Neuronal stem cell (in vitro differentiated cells): Measurements from ENCODE around the gene NFIX.

ENCODE experiments used
- DNase-seq: peaks from one replicate; pipeline ENCODE4 v3.0.0-alpha.2; 2013; ENCODE audit warnings: low spot score
- H2AFZ ChIP-seq: one replicate; pipeline ENCODE4 v1.6.1; 2013; ENCODE audit warnings: mild to moderate bottlenecking, low read length, inconsistent platforms
- H2AK5ac ChIP-seq: 2 replicates; pipeline ENCODE4 v1.6.1; 2013; ENCODE audit warnings: low read depth, mild to moderate bottlenecking, inconsistent platforms, low read length, moderate library complexity, mixed read lengths
- H2BK120ac ChIP-seq: 2 replicates; pipeline ENCODE4 v1.6.1; 2013; ENCODE audit warnings: low read depth, mild to moderate bottlenecking, inconsistent platforms, low read length, moderate library complexity, mixed read lengths
- H2BK12ac ChIP-seq: one replicate; pipeline ENCODE4 v1.6.1; 2013; ENCODE audit warnings: low read length, inconsistent platforms
- H2BK15ac ChIP-seq: 2 replicates; pipeline ENCODE4 v1.6.1; 2013; ENCODE audit warnings: mild to moderate bottlenecking, low read length, inconsistent platforms, mixed read lengths
- H2BK5ac ChIP-seq: one replicate; pipeline ENCODE4 v1.6.1; 2013; ENCODE audit warnings: inconsistent platforms, mild to moderate bottlenecking, low read length, moderate library complexity
- H3K14ac ChIP-seq: one replicate; pipeline ENCODE4 v1.6.1; 2013; ENCODE audit warnings: low read length, inconsistent platforms
- H3K18ac ChIP-seq: 2 replicates; pipeline ENCODE4 v1.6.1; 2013; ENCODE audit warnings: low read length, inconsistent platforms
- H3K23ac ChIP-seq: 2 replicates; pipeline ENCODE4 v1.6.1; 2013; ENCODE audit warnings: low read depth, mild to moderate bottlenecking, mixed read lengths, low read length, inconsistent platforms; ENCODE audit not compliant: poor library complexity
- H3K27ac ChIP-seq: replicated peaks from 3 replicates; pipeline ENCODE4 v1.5.1; 2013; ENCODE audit warnings: low read length, inconsistent platforms
- H3K27me3 ChIP-seq, 3 experiments: 2 replicates each; pipeline ENCODE4 v1.6.1; 2013; ENCODE audit warnings: low read length in 3 of 3, mild to moderate bottlenecking in 2 of 3, inconsistent platforms in 1 of 3, low read depth in 1 of 3, mixed read lengths in 1 of 3, moderate library complexity in 1 of 3; ENCODE audit not compliant: control insufficient read depth in 3 of 3, insufficient read depth in 3 of 3
- H3K36me3 ChIP-seq, 2 donors: replicated peaks in 1 of 2; 2 replicates each; pipeline ENCODE4 v1.6.1; 2013; ENCODE audit warnings: low read length in 2 of 2; ENCODE audit not compliant: control insufficient read depth in 2 of 2, insufficient read depth in 2 of 2
- H3K4ac ChIP-seq: 2 replicates; pipeline ENCODE4 v1.6.1; 2013; ENCODE audit warnings: inconsistent platforms, mild to moderate bottlenecking, low read length, moderate library complexity
- H3K4me1 ChIP-seq, 2 donors: 1 replicate in 1 of 2; 2 replicates in 1 of 2; pipeline ENCODE4 v1.6.1; 2013; ENCODE audit warnings: low read length in 2 of 2, low read depth in 1 of 2; ENCODE audit not compliant: control insufficient read depth in 2 of 2, insufficient read depth in 1 of 2
- H3K4me2 ChIP-seq: one replicate; pipeline ENCODE4 v1.6.1; 2013; ENCODE audit warnings: mild to moderate bottlenecking, low read length, inconsistent platforms; ENCODE audit not compliant: insufficient read depth, poor library complexity, severe bottlenecking
- H3K4me3 ChIP-seq, 2 donors: 2 replicates each; pipeline ENCODE4 v1.5.1; 2013; ENCODE audit warnings: low read length in 2 of 2, mild to moderate bottlenecking in 2 of 2, inconsistent platforms in 1 of 2, moderate library complexity in 1 of 2
- H3K79me1 ChIP-seq: one replicate; pipeline ENCODE4 v1.6.1; 2013; ENCODE audit warnings: low read depth, mild to moderate bottlenecking, inconsistent platforms, low read length, moderate library complexity
- H3K9ac ChIP-seq: one replicate; pipeline ENCODE4 v1.6.1; 2013; ENCODE audit warnings: mild to moderate bottlenecking, low read depth, low read length, inconsistent platforms; ENCODE audit not compliant: poor library complexity
- H3K9me3 ChIP-seq, 2 donors: replicated peaks in 1 of 2; 2 replicates each; pipeline versions ENCODE3 to v1.6.1; 2013; ENCODE audit warnings: low read length in 2 of 2, mild to moderate bottlenecking in 2 of 2, inconsistent platforms in 1 of 2, low read depth in 1 of 2, mixed read lengths in 1 of 2, moderate library complexity in 1 of 2; ENCODE audit not compliant: control insufficient read depth in 2 of 2, insufficient read depth in 1 of 2
- H4K8ac ChIP-seq: one replicate; pipeline ENCODE4 v1.6.1; 2013; ENCODE audit warnings: low read depth, mild to moderate bottlenecking, inconsistent platforms, low read length, moderate library complexity
- H4K91ac ChIP-seq: one replicate; pipeline ENCODE4 v1.6.1; 2013; ENCODE audit warnings: low read length, low read depth, mild to moderate bottlenecking, inconsistent platforms; ENCODE audit not compliant: poor library complexity
- WGBS, 2 donors: extraction: QIAGEN DNeasy Blood & Tissue Kit; methylation state at CpG; one replicate each; pipeline ENCODE4 v1.1.7; 2013; ENCODE audit warnings: missing lambda C conversion rate in 2 of 2, mixed read lengths in 1 of 2; ENCODE audit not compliant: insufficient read length in 2 of 2, insufficient replicate concordance in 1 of 2; ENCODE audit errors: extremely low coverage in 2 of 2; 5-methylcytosine and 5-hydroxymethylcytosine counted together

The NFIX gene

DNA sequence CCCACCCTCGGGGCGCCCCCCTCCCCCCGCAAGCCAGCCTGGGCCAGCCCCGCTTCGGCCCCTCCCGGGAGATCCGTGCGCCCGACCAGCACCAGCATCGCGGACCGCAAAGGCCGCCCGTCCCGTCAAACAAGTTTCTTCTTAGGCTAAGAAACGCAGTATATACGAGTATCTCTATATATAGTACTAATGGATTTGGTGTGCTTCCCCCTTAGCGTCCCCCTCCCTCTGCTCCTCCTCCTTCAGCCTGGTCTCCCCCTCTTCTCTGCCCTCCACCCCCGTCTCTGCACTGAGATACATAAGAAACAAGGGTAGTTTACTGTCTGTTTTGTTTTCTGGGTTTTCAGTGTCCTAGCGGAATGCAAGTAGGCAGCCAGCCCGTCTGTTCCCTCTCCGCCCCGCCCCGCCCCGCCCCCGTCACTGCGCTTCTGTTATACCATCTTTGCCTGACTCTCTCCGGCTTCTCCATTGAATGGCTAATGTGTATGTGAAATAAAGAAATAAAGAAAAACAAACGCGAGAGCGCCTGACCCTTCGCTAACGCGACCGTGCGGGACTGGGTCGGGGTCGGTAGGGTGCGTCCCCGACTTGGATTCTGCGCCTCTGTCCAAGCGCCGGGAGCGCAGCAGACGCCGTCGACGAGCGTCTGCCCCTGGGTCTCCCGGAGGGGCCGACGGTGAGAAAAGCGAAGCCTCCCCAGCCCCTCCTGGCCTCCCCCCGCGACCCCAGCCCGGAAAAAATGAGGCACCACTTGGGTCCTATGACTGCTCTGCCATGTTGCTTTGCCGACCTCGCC, 103.2 kb downstream of the NFIX start:
- H3K9ac ChIP-seq = no peak overlapping the region
- peak overlapping the region; percentile 55 for H3K23ac ChIP-seq
- peak overlapping the region; percentile 89 for H3K18ac ChIP-seq
- H2BK120ac ChIP-seq = no peak overlapping the region
- H3K79me1 ChIP-seq = no peaks in the 10 kb centered on the region
- H2AK5ac ChIP-seq = peak overlapping the region; percentile 84
- H3K4ac ChIP-seq = no peak overlapping the region
- H2BK5ac ChIP-seq = no peak overlapping the region
- no peak overlapping the region for H4K8ac ChIP-seq
- peak overlapping the region; percentile 26 for H2BK15ac ChIP-seq
- H3K27me3 ChIP-seq = peaks cover 25 to 84% (median 71%) of the 10 kb centered on the region in 3 experiments
- no peak overlapping the region for H2BK12ac ChIP-seq
- H2AFZ ChIP-seq = no peak overlapping the region
- no peak overlapping the region for H3K14ac ChIP-seq
- DNase-seq = no peak
- H3K9me3 ChIP-seq = peaks cover 8 to 9% of the 10 kb centered on the region in 2 donors
- no CpG with 5 or more reads among the region's 58 CpGs for WGBS, 2 donors
- no peak overlapping the region for H3K4me3 ChIP-seq
- H3K4me2 ChIP-seq = no peak overlapping the region
- H4K91ac ChIP-seq = no peak overlapping the region
- peaks cover 0 to 2% of the 10 kb centered on the region in 2 donors for H3K36me3 ChIP-seq
- no peak overlapping the region for H3K27ac ChIP-seq
- H3K4me1 ChIP-seq = peaks cover 18 to 35% of the 10 kb centered on the region in 2 donors

DNA sequence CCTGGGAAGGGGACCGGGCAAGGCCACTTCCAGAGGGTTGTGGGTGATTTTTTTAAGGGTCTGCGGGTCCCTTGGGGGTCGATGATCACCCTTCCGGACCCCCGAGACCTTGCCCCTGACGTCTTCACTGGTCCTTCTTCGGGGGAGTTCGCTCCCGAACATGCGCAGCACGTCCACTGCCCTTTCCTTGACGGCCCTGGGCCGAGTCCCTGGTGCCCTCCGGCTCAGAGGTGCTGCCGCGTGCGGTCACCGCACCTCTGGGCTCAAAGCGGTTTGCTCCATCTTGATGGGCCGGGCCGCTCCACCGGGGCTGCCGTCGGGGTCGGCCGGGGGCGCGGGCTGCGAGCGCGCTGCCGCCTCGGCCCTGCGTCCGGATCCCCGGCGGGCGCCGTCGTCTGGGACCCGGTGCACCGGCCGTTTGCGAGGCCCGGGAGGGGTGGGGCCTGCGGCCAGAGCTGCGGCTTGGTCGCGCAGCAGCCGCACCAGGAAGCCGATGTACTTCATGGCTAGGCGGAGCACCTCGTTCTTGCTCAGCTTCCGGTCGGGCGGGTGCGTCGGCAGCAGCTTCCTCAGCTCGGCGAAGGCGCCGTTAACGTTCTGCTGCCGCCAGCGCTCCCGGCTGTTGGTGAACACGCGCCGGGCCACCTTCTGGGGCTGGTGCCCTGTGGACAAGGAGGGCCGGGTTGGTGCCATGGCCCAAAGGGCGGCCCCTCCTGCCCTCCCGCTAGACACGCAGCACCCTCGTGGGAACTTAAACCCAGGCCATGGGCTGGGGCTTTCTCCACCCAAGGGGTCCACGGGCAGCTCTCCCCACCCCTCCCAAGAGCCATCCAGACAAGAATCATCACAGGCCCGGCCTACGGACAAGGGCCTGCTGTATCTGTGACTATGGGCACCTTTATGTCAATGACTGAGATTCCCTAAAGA, 104.1 kb downstream of the NFIX start:
- Histone ChIP-seq H4K8ac (no peak overlapping the region), H3K27me3 (peaks cover 25 to 77% (median 66%) of the 10 kb centered on the region in 3 experiments), H3K14ac (no peak overlapping the region), H3K27ac (no peak overlapping the region), H3K36me3 (peaks cover 2 to 3% of the 10 kb centered on the region in 2 donors), H3K9ac (no peak overlapping the region), H2AFZ (peak overlapping the region; percentile 68), H3K9me3 (peaks cover 8 to 9% of the 10 kb centered on the region in 2 donors), H2BK12ac (peak overlapping the region; percentile 58), H3K4me1 (peaks cover 14 to 29% of the 10 kb centered on the region in 2 donors), H3K4me2 (peak overlapping the region; percentile 48), H3K4me3 (peak overlapping the region in 1 of 2 donors; percentile 7), H2AK5ac (peak overlapping the region; percentile 84), H4K91ac (peak overlapping the region; percentile 30), H3K79me1 (no peaks in the 10 kb centered on the region), H2BK15ac (peak overlapping the region; percentile 33), H3K23ac (peak overlapping the region; percentile 55), H3K4ac (no peak overlapping the region), H2BK5ac (no peak overlapping the region), H2BK120ac (no peak overlapping the region), H3K18ac (peak overlapping the region; percentile 89)
- WGBS, 2 donors = no CpG with 5 or more reads among the region's 77 CpGs
- DNase-seq = no peak

DNA sequence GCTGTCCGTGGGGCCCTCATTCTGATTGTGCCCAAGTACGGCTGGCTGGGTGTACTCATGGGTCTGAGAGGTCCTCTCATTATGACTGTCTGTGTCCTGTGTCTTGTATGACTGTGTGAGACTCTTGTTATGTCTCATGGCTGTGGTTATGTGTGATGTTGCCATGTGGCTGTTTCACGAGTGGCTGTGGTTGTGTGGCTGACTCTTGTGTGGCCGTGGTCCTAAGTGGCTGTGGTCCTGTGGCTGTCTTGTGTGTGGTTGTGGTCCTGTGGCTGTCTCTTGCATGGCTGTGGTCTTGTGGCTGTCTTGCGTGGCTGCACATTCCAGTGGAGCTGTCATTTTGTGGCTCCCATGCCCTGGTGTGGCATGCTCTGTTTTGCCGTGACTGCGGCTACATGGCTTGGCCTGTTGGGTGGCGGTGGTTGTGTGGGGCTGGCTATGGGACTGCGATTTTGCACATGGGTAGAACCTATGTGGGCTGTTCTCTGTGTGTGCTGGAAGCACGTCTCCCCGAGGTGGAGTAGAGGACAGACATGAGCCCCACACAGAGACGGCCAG, 104.8 kb downstream of the NFIX start:
- no peak overlapping the region for H3K4me2 ChIP-seq
- no peak overlapping the region for H2AFZ ChIP-seq
- no peak overlapping the region for H2BK5ac ChIP-seq
- peaks cover 8 to 9% of the 10 kb centered on the region in 2 donors for H3K9me3 ChIP-seq
- peak overlapping the region; percentile 53 for H3K18ac ChIP-seq
- peak overlapping the region; percentile 29 for H3K23ac ChIP-seq
- peaks cover 8 to 22% of the 10 kb centered on the region in 2 donors for H3K4me1 ChIP-seq
- no peak overlapping the region for H3K14ac ChIP-seq
- peak overlapping the region; percentile 71 for H2BK15ac ChIP-seq
- peaks cover 3 to 6% of the 10 kb centered on the region in 2 donors for H3K36me3 ChIP-seq
- peaks cover 25 to 69% (median 60%) of the 10 kb centered on the region in 3 experiments for H3K27me3 ChIP-seq
- H3K9ac ChIP-seq = peak overlapping the region; percentile 60
- no peaks in the 10 kb centered on the region for H3K79me1 ChIP-seq
- H2BK120ac ChIP-seq = no peak overlapping the region
- H4K91ac ChIP-seq = no peak overlapping the region
- H2BK12ac ChIP-seq = no peak overlapping the region
- H3K4ac ChIP-seq = no peak overlapping the region
- no peak overlapping the region for H3K4me3 ChIP-seq
- H4K8ac ChIP-seq = no peak overlapping the region
- peak overlapping the region; percentile 90 for H2AK5ac ChIP-seq
- no peak overlapping the region for H3K27ac ChIP-seq
- no peak for DNase-seq
- no CpG with 5 or more reads among the region's 12 CpGs for WGBS, 2 donors
